PC-9 (cell line): ENCODE measurements around the gene MPHOSPH9. TPM values are rescaled to one million over a fixed set of nuclear protein-coding genes. Genes with fewer than 3 reads are reported as not detected.

Experiments
- BruUV-seq: library from RNA; stranded (reverse); fragments of 400-500 nt; replicated peaks from 2 replicates; lab custom pipeline; 2021; lab: Mats Ljungman, UMichigan
- CTCF ChIA-PET: fragments of 300-600 bp; sonication (Branson Sonifier 250); formaldehyde crosslinking; loops from one replicate; lab custom pipeline; 2022; ENCODE audit warnings: antibody characterized with exemption; lab: Charles Lee
- POLR2A ChIA-PET: fragments of 300-600 bp; sonication (Branson Sonifier 250); formaldehyde crosslinking; loops from one replicate; lab custom pipeline; 2022; ENCODE audit warnings: antibody characterized with exemption; ENCODE audit not compliant: unreplicated experiment; lab: Charles Lee
- DNase-seq, 2 experiments: peaks; one replicate each; pipeline versions ENCODE4 v3.0.0 to v3.0.0-alpha.2; 2015 to 2022; ENCODE audit warnings: mixed read lengths in 1 of 2
- H2AFZ ChIP-seq: fragments of 200-600 bp; sonication (generic); 2 replicates; pipeline ENCODE4 v1.8.1; 2017; ENCODE audit warnings: antibody characterized with exemption
- H3F3A ChIP-seq: fragments of 200-600 bp; sonication (generic); 2 replicates; pipeline ENCODE4 v1.8.1; 2017; ENCODE audit warnings: antibody characterized with exemption, mild to moderate bottlenecking, low read depth; ENCODE audit not compliant: insufficient read depth
- H3K27ac ChIP-seq: fragments of 200-600 bp; sonication (generic); 2 replicates; pipeline ENCODE4 v1.6.1; 2016; ENCODE audit warnings: mixed run types
- H3K27me3 ChIP-seq: fragments of 200-600 bp; sonication (generic); 2 replicates; pipeline ENCODE4 v1.6.1; 2016; ENCODE audit warnings: low read depth, mixed run types; ENCODE audit not compliant: insufficient read depth
- H3K36me3 ChIP-seq: fragments of 200-600 bp; sonication (generic); 2 replicates; pipeline ENCODE4 v1.6.1; 2016; ENCODE audit warnings: low read depth, mixed run types
- H3K4me1 ChIP-seq: fragments of 200-600 bp; sonication (generic); replicated peaks from 2 replicates; pipeline ENCODE4 v1.6.1; 2016; ENCODE audit warnings: mixed run types; ENCODE audit not compliant: insufficient read depth
- H3K4me2 ChIP-seq: fragments of 200-600 bp; sonication (generic); 2 replicates; pipeline ENCODE4 v1.6.1; 2017; ENCODE audit warnings: mixed run types
- H3K4me3 ChIP-seq: fragments of 200-600 bp; sonication (generic); 2 replicates; pipeline ENCODE4 v1.6.1; 2016; ENCODE audit warnings: mixed run types
- H3K79me2 ChIP-seq: fragments of 200-600 bp; sonication (generic); 2 replicates; pipeline ENCODE4 v1.6.1; 2017; ENCODE audit warnings: low read depth, mixed run types
- H3K9me2 ChIP-seq: fragments of 200-600 bp; sonication (generic); 2 replicates; pipeline ENCODE4 v1.8.1; 2017; ENCODE audit warnings: mild to moderate bottlenecking; ENCODE audit not compliant: insufficient read depth
- H3K9me3 ChIP-seq: fragments of 200-600 bp; sonication (generic); 2 replicates; pipeline ENCODE4 v1.8.1; 2016; ENCODE audit warnings: low read depth; ENCODE audit not compliant: insufficient read depth
- H4K20me1 ChIP-seq: fragments of 200-600 bp; sonication (generic); 2 replicates; pipeline ENCODE4 v1.8.1; 2017; ENCODE audit not compliant: insufficient read depth
- EZH2 ChIP-seq: fragments of 200-600 bp; sonication (generic); IDR thresholded peaks from 2 replicates; pipeline ENCODE4 v1.8.0; 2017; ENCODE audit warnings: antibody characterized with exemption, low read depth
- intact Hi-C: fragments of 100-400 bp; cut with micrococcal nuclease; formaldehyde crosslinking; loops from one replicate; pipeline ENCODE4 v1.10.0; 2022; ENCODE audit not compliant: unreplicated experiment
- total RNA-seq: library from RNA; stranded (reverse); gene quantifications from 2 replicates; pipeline ENCODE4 v1.2.3, GENCODE V29; 2021
- TF ChIP-seq, protein P1 (sequence below): fragments of 200-600 bp; sonication (generic); conservative IDR thresholded peaks from 2 replicates; pipeline ENCODE4 v1.6.1; 2017; ENCODE audit warnings: mixed run types, antibody characterized with exemption, mild to moderate bottlenecking, moderate library complexity

Gene MPHOSPH9
- total RNA-seq, 1 experiment from 2014 or later, result 58.5 TPM

DNA sequence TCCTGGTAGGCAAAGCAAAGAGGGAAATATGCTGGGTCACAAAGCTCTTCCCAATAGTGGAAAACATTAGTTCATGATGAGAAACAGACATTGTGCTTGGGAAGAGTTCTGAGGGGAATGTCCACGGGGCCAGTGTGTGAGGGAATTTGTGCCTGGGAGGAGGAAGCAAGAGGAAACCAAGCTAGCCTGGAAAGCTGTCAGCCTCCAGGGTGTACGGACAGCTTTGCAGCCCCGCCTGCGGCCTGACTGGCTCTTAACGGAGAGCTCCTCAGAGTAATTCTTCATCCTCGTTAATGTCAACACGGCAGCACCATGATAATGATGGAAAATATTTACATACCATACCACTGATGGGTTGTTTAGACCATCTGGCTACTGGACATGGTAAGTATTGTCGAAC lies 114.4 kb downstream of the MPHOSPH9 start:
- H3K36me3 ChIP-seq, result no peaks in the 10 kb centered on the region
- intact Hi-C loops, result no loop called here
- TF ChIP-seq, protein P1, sequence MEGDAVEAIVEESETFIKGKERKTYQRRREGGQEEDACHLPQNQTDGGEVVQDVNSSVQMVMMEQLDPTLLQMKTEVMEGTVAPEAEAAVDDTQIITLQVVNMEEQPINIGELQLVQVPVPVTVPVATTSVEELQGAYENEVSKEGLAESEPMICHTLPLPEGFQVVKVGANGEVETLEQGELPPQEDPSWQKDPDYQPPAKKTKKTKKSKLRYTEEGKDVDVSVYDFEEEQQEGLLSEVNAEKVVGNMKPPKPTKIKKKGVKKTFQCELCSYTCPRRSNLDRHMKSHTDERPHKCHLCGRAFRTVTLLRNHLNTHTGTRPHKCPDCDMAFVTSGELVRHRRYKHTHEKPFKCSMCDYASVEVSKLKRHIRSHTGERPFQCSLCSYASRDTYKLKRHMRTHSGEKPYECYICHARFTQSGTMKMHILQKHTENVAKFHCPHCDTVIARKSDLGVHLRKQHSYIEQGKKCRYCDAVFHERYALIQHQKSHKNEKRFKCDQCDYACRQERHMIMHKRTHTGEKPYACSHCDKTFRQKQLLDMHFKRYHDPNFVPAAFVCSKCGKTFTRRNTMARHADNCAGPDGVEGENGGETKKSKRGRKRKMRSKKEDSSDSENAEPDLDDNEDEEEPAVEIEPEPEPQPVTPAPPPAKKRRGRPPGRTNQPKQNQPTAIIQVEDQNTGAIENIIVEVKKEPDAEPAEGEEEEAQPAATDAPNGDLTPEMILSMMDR, result no peak
- no peak for TF ChIP-seq EZH2
- BruUV-seq, result no TSS peak
- H3K9me3 ChIP-seq, result no peaks in the 10 kb centered on the region
- ChIA-PET CTCF (no interaction called here), POLR2A (interaction anchor here (0.6 kb wide), 2 partner anchors 43 to 67 kb away, joined by 4 to 5 read pairs; no protein-coding TSS in a partner anchor)
- H3F3A ChIP-seq, result peaks cover 19% of the 10 kb centered on the region; the same call in 1 of the 2 replicates
- no peaks in the 10 kb centered on the region for H3K9me2 ChIP-seq
- H3K4me2 ChIP-seq, result no peak overlapping the region
- no peak overlapping the region for H3K4me3 ChIP-seq
- no peak for DNase-seq
- H3K27ac ChIP-seq, result no peak overlapping the region
- no peak overlapping the region for H2AFZ ChIP-seq
- no peaks in the 10 kb centered on the region for H3K27me3 ChIP-seq
- H4K20me1 ChIP-seq, result no peaks in the 10 kb centered on the region
- peaks cover 26% of the 10 kb centered on the region for H3K4me1 ChIP-seq
- peaks cover 20% of the 10 kb centered on the region for H3K79me2 ChIP-seq

DNA sequence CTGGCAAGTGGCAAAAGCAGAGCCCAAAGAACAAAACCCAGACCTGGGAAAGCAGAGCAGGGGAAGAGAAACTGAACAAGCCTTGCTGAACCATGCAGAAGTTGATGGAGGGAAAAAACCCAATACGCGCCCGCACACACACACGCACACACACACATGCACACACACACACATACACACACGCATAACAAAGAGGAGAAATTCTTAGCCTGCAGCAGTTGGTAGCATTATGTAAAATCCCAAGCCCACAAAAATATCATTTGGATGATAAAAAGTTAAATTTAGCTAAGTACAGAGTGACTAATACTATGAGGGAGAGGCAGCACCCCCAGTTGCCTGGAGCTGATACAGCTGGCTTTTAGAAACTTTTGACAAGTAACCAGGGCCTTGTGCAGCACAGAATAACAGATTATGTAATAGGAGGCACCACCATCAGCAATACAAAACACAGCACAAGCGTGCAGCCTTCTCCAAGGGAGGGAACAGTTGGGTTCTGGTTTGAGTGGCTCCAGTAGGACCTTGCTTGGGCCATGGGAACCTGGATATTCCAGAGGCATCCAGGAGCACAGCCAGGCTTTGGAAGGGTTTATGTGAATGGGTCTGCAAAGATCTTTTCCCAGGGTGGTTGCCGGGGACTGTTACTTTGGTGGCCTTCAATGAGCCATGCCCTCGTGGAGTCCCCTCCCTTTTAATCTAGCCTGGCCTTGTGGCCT lies 117.4 kb downstream of the MPHOSPH9 start:
- ChIA-PET CTCF (no interaction called here), POLR2A (no interaction called here)
- Histone ChIP-seq H3K27me3 (no peaks in the 10 kb centered on the region), H3K4me3 (no peak overlapping the region), H3K4me1 (peaks cover 9% of the 10 kb centered on the region), H3K79me2 (peaks cover 6% of the 10 kb centered on the region; the same call in 1 of the 2 replicates), H3K36me3 (no peaks in the 10 kb centered on the region), H2AFZ (no peak overlapping the region), H3K9me3 (no peaks in the 10 kb centered on the region), H4K20me1 (no peaks in the 10 kb centered on the region), H3K27ac (no peak overlapping the region), H3F3A (peaks cover 8% of the 10 kb centered on the region; the same call in 1 of the 2 replicates), H3K4me2 (no peak overlapping the region), H3K9me2 (no peaks in the 10 kb centered on the region)
- intact Hi-C loops, result no loop called here
- no peak for DNase-seq
- no TSS peak for BruUV-seq
- no peak for TF ChIP-seq EZH2
- TF ChIP-seq, protein P1, result no peak

DNA sequence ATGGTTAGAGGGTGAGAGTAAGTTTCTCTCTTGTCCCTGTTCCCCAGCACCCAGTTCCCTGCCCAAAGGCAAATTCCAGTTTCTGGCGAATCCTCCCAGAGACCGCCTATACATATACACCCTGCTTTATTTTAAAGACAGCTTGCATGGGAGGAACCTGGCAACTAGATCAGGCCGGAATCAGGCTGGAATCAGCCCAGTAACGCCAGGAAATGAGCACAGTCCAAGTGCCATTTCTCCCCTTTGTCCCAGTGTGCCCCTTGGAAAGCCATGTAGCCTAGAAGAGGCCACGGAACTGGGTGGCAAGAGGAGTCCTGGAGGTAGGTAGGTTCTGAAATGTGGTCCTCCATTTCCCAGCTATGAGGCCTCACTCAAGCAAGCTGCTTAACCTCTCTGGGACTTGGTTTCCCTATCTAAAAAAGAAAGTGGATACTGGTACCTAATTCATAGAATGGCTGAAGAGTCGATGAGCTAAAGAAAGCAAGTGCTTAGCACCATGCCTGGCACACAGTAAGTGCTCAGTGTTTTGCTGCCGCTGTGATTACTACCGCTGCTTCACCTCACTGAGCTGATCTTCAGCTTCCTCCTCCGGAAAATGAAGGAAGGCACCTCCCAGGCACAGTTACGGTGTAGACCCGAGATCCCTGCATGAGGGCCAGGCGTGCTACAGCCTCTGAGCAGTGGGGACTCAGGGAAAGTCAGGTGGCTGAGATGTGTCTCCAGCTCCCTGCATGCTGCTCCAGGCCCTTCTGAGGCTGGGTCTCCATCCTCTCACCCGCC lies 118.4 kb downstream of the MPHOSPH9 start:
- Histone ChIP-seq H3K9me2 (no peaks in the 10 kb centered on the region), H3K4me3 (no peak overlapping the region), H3K4me2 (no peak overlapping the region), H3K27ac (no peak overlapping the region), H4K20me1 (no peaks in the 10 kb centered on the region), H2AFZ (no peak overlapping the region), H3K9me3 (no peaks in the 10 kb centered on the region), H3K27me3 (no peaks in the 10 kb centered on the region), H3F3A (no peaks in the 10 kb centered on the region; the same call in 1 of the 2 replicates), H3K4me1 (no peaks in the 10 kb centered on the region), H3K36me3 (no peaks in the 10 kb centered on the region), H3K79me2 (peaks cover 6% of the 10 kb centered on the region; the same call in 1 of the 2 replicates)
- ChIA-PET POLR2A (interaction anchor here (0.5 kb wide), 1 partner anchor 136 kb away, joined by 4 read pairs; no protein-coding TSS in a partner anchor), CTCF (no interaction called here)
- intact Hi-C loops, result no loop called here
- DNase-seq, result no peak
- TF ChIP-seq, protein P1, result no peak
- no peak for TF ChIP-seq EZH2
- no TSS peak for BruUV-seq
